Superior temporal gyrus (tissue), 1 donor: Measurements from ENCODE around the gene SYT14.
A peak's percentile ranks its signal among the peaks of the same experiment; 100 is the strongest.
"Not testable (repeated sequence)": the region's sequence is repeated elsewhere in the genome, so short reads cannot be mapped to it uniquely, and the experiment has no call there.

Experiments
- DNase-seq: peaks from one replicate; pipeline ENCODE4 v3.0.0-alpha.2; 2016; ENCODE audit errors: extremely low spot score

SYT14 gene

GRCh38 chr1:209937996-209938959 is at the start of gene SYT14:
Gene SYT14, plus strand, starts transcription at chr1:209938217. Its CDS starts 48 bp downstream, at chr1:209938265.
- DNase-seq = peak; percentile 54

DNA sequence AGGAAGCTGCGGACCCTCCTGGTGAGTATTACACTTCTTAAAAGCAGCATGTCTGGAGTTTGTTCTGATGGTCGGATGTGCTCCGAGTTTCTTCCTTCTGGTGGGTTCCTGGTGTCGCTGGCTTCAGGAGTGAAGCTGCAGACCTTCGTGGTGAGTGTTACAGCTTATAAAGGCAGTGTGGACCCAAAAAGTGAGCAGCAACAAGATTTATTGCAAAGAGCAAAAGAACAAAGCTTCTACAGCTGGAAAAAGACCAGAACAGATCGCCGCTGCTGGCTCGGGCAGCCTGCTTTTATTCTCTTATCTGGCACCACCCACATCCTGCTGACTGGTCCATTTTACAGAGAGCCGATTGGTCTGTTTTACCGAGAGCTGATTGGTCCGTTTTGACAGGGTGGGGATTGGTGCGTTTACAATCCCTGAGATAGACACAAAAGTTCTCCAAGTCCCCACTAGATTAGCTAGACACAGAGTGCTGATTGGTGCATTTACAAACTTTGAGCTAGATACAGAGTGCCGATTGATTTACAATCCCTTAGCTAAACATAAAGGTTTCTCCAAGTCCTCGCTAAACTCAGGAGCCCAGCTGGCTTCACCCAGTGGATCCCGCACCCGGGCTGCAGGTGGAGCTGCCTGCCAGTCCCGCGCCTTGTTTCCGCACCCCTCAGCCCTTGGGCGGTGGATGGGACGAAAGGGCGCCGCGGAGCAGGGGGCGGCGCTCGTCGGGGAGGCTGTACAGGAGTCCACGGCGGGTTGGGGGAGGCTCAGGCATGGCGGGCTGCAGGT is 49.5 kb upstream of the SYT14 start:
- DNase-seq = not testable (repeated sequence)

DNA sequence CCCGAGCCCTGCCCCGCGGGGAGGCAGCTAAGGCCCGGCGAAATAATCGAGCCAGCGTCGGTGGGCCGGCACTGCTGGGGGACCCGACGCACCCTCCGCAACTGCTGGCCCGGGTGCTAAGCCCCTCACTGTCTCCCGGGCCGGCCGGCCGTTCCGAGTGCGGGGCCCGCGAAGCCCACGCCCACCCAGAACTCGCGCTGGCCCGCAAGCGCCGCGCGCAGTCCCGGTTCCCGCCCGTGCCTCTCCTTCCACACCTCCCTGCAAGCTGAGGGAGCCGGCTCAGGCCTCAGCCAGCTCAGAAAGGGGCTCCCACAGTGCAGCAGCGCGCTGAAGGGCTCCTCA is 49.0 kb upstream of the SYT14 start:
- DNase-seq = no peak

DNA sequence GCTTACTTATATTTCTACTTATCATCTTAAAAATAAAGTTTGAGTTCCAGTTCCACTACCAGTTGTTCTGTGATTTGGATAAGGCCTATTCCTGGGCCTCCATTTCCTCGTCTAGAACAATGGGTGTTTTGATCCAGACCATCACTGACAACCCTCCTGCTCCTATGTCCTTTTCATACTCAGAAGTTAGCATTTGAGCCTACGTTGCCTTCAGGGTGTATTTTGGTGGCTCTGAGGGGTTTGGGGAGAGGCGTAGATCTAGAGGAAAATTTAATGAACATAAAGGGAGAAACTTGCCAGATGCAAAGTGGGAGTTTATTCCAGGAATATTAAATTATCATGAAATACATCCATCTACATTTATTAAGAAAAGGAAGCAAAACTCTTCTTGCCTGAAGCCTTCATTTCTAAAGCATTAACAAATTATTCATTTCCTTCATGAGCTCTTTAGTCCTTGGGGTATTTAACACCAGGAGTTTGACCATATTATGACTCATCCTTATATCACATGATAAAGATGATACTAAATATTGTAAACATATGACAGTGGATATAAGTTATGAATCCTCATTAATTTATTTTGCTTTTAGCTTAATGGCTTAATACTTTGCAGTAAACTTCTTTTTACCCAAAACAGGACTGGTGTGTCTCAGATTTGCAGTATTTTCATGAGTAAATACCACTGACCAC is 47.2 kb upstream of the SYT14 start:
- DNase-seq = no peak

GRCh38 chr1:209893751-209894150 is 44.3 kb upstream of the SYT14 start:
- DNase-seq = no peak

DNA sequence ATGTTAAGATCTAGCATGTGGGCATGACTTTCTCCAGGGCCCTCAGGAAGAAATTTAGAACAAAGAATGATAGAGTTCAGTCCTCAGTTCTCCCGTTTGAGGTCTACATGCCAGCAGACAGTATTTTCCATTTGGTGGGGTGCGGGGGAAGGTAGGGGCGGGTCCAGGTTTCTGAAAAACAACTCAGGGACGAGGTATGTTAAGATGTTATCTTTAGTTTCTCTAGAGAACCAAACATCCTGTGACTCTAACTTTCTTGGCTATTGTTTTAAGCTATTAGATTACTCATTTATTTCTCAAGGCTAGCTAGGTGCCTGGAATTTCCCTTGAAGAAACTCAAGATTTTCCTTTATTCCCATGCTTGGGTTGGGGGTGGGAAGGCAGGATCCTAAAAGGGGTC is 42.3 kb upstream of the SYT14 start:
- no peak for DNase-seq

GRCh38 chr1:209896346-209896745 is 41.7 kb upstream of the SYT14 start:
- DNase-seq = no peak

GRCh38 chr1:209898271-209898670 is 39.7 kb upstream of the SYT14 start:
- DNase-seq = not testable (repeated sequence)

DNA sequence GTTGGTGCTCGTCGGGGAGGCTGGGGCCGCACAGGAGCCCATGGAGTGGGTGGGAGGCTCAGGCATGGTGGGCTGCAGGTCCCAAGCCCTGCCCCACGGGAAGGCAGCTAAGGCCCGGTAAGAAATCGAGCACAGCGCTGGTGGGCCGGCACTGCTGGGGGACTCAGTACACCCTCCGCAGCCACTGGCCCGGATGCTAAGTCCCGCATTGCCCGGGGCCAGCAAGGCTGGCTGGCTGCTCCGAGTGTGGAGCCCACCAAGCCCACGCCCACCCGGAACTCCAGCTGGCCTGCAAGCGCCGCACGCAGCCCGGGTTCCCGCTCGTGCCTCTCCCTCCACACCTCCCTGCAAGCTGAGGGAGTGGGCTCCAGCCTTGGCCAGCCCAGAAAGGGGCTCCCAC is 39.2 kb upstream of the SYT14 start:
- DNase-seq = not testable (repeated sequence)

- DNase-seq = no peak
Measured at GRCh38 chr1:209899948-209900347, 38.1 kb upstream of the SYT14 start.

GRCh38 chr1:209900734-209901133 is 37.3 kb upstream of the SYT14 start:
- DNase-seq = no peak

- no peak for DNase-seq
Measured at GRCh38 chr1:209901211-209901610, 36.8 kb upstream of the SYT14 start.

DNA sequence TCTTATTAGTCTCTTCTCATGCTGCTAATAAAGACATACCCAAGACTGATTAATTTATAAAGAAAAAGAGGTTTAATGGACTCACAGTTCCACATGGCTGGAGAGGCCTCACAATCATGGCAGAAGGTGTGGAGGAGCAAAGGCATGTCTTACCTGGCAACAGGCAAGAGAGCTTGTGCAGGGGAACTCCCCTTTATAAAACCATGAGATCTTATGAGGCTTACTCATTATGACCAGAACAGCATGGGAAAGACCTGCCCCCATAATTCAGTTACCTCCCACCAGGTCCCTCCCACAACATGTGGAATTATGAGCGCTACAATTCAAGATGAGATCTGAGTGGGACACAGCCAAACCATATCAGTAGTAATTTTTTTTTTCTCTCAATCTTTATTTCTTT is 33.2 kb upstream of the SYT14 start:
- DNase-seq = not testable (repeated sequence)

DNA sequence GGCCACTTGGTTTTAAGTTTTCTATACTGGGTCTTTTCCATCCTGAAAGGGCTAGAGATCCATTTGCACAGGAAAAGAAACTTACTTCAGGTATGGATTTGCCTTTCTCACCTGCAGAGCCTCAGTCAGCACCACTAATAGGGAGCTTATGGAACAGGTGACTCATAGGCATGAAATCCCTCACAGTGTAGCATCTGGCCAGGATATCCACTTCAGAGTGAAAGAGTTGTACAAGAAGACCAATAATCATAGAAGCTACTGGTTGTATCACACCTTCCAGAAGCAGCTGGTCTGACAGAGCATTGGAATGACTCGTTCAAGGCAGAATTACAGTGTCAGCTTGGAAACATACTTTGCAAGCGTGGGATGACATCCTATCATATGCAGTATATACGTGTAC is 26.3 kb upstream of the SYT14 start:
- no peak for DNase-seq

GRCh38 chr1:209912306-209912705 is 25.7 kb upstream of the SYT14 start:
- no peak for DNase-seq

DNA sequence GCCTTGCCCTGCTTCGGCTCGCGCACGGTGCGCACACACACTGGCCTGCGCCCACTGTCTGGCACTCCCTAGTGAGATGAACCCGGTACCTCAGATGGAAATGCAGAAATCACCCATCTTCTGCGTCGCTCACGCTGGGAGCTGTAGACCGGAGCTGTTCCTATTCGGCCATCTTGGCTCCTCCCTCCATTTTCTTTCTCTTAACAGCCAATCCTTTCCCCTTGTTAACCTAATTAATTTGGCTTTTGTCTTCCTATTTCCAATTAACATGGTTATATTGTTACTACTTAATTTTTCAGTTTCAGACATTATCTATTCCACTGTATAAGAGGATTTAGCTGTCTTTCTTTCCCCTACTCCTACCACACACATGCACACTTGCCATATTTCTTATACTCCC is 18.4 kb upstream of the SYT14 start:
- not testable (repeated sequence) for DNase-seq

DNA sequence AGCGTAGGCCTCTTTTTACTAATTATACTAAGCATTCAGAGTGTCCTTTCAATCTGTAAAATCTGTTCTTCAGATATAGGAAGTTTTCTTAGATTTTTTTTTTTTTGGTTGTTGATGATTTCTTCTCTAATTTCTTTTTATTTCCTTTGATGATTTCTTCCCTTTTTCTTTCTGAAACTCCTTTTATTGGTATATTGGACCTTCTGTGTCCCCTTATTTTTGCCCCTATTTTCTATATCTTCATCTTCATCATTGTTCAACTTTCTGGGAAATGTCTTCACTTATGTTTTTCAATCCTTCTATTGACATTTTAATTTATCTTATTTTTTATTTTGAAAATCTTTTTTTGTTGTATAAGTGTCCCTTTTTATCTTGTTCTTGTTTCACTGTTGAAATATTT is 17.2 kb upstream of the SYT14 start:
- no peak for DNase-seq

DNA sequence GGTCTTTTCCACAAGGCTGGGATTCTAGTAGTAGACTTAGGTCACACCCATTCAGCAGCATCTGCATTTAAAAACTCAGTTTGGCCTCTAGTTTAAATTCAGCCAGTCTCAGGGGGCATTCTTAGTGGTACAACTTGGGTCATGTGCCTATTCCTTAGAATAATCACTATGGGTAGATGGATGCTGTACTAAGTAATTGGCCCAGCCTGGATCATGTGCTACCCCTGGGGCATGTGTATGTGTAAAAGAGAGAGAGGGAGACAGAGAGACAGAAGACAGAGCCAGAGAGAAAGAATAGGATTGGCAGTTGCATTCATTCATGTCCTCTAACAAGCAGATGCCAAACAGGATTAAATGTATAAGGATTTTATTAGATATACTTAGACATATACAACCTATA is 13.6 kb upstream of the SYT14 start:
- DNase-seq = no peak

DNA sequence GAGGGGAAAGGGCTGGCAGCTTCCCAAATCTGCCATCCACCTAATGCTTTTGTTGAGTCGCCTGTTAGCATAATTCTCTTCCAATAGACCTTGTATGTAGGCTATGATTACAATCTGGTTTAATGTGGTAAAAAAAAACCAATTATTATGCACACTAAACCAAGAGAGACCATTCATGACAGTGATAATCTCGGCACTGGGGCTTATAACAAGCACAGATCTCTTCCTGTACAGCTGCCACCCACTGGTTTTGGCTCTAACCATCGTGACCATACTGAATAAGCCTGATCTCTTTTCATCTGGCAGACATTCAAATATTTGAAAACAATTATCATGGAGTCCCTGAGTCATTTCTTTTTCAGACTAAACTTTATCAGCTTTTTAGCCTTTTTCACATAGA is 12.0 kb upstream of the SYT14 start:
- DNase-seq = no peak

- no peak for DNase-seq
Measured at GRCh38 chr1:209927466-209927865, 10.6 kb upstream of the SYT14 start.

DNA sequence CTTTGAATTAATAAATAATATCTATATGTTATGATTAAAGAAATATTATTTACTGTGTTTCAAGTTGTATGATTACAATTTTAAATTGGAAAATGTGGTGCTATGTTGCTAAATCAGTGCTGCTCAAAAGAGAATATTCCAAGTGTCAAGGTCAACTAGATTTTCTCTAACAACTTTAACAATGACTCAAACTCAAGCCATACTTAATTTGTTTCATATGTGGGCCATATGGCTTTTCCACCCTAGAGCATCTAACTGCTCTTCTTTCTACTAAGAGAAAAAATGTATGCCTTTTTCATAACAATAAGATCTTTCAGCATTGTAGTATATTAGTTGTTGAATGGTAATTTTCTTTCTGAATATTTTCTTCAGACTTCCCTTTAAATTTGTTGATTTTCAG is 8.3 kb upstream of the SYT14 start:
- no peak for DNase-seq

DNA sequence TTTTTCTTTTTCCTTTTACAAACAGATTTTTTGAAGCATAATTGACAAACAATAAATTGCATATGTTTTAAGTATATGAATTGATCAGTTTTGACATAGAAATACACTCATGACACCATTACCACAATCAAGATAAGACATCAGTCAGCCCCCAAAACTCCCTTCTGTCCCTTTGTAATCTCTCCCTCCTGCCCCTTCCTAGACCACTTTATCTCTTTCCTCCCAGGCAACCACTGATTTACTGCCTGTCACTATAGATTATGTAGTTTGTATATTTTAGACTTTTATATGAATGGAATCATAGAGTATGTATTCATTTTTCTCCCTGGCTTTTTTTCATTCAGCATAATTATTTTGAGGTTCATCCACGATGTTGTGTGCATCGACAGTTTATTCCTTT is 6.9 kb upstream of the SYT14 start:
- no peak for DNase-seq
